Stimulated activated CD8-positive, alpha-beta memory T cell treated with anti-CD3 and anti-CD28 coated beads, Interleukin-7, amount 100 ng/mL, for 24 hours (primary cell): Measurements from ENCODE around the gene GMCL1.
"Not testable (repeated sequence)": the region's sequence is repeated elsewhere in the genome, so short reads cannot be mapped to it uniquely, and the experiment has no call there.

Experiments used
- DNase-seq: peaks from one replicate; pipeline ENCODE4 v3.0.0-alpha.2; 2020; ENCODE audit warnings: low read depth

The GMCL1 gene

GRCh38 chr2:69807821-69808540 lies 21.5 kb upstream of the GMCL1 start:
- DNase-seq = no peak

- no peak for DNase-seq
Observed at GRCh38 chr2:69810550-69810949, 18.9 kb upstream of the GMCL1 start.

- DNase-seq = no peak
Observed at GRCh38 chr2:69811018-69811417, 18.4 kb upstream of the GMCL1 start.

GRCh38 chr2:69811591-69811990 lies 17.9 kb upstream of the GMCL1 start:
- no peak for DNase-seq

GRCh38 chr2:69815717-69816116 lies 13.7 kb upstream of the GMCL1 start:
- DNase-seq = no peak

- peak; percentile 30 for DNase-seq
Observed at GRCh38 chr2:69816923-69817542, 12.4 kb upstream of the GMCL1 start.

GRCh38 chr2:69817729-69818501 lies 11.5 kb upstream of the GMCL1 start:
- DNase-seq = no peak

- no peak for DNase-seq
Observed at GRCh38 chr2:69827796-69828540, 1.5 kb upstream of the GMCL1 start.

- DNase-seq = no peak
Observed at GRCh38 chr2:69828938-69829255, 563 bp upstream of the GMCL1 start.

GRCh38 chr2:69830045-69830905 lies 815 bp downstream of the GMCL1 start:
- DNase-seq = peak; percentile 7

GRCh38 chr2:69830906-69831241 lies 1.4 kb downstream of the GMCL1 start:
- DNase-seq = not testable (repeated sequence)

- no peak for DNase-seq
Observed at GRCh38 chr2:69831354-69831905, 2.0 kb downstream of the GMCL1 start.

GRCh38 chr2:69833752-69834151 lies 4.3 kb downstream of the GMCL1 start:
- no peak for DNase-seq

GRCh38 chr2:69835666-69836065 lies 6.2 kb downstream of the GMCL1 start:
- DNase-seq = no peak

GRCh38 chr2:69836316-69836715 lies 6.9 kb downstream of the GMCL1 start:
- DNase-seq = no peak

- DNase-seq = no peak
Observed at GRCh38 chr2:69837533-69837932, 8.1 kb downstream of the GMCL1 start.

GRCh38 chr2:69843993-69844392 lies 14.5 kb downstream of the GMCL1 start:
- no peak for DNase-seq

GRCh38 chr2:69844560-69844959 lies 15.1 kb downstream of the GMCL1 start:
- no peak for DNase-seq

- DNase-seq = no peak
Observed at GRCh38 chr2:69846182-69847067, 17.0 kb downstream of the GMCL1 start.

GRCh38 chr2:69847068-69847828 lies 17.8 kb downstream of the GMCL1 start:
- no peak for DNase-seq
